ENCODE measurements around the gene INS.

INS gene

GRCh38 chr11:2160736-2161259, at the start of gene INS:
TSS of gene INS (minus strand) at chr11:2161209. CDS start at chr11:2160971, 238 bp downstream.
- H3K36me3 ChIP-seq (ENCODE audit: control insufficient read depth, insufficient read depth, low read length): no peaks in the 10 kb centered on the region
- H3K4me1 ChIP-seq (ENCODE audit: control insufficient read depth, insufficient read depth, low read length): no peaks in the 10 kb centered on the region
- no peak within 1 kb of the TSS for H3K27ac ChIP-seq (ENCODE audit: low read depth, low read length)
- no peaks in the 10 kb centered on the region for H3K9me3 ChIP-seq (ENCODE audit: control insufficient read depth, insufficient read depth, low read depth, low read length)
- no peaks in the 10 kb centered on the region; the same call in 1 of the 2 replicates for H3K27me3 ChIP-seq (ENCODE audit: control insufficient read depth, insufficient read depth, low read length)
- H3K4me3 ChIP-seq (ENCODE audit: low read depth, low read length): no peak within 1 kb of the TSS
- no peak within 1 kb of the TSS for H3K9ac ChIP-seq (ENCODE audit: low read length)

GRCh38 chr11:2210366-2211112, 49.5 kb upstream of the INS start:
- Histone ChIP-seq H3K36me3 (ENCODE audit: control insufficient read depth, insufficient read depth, low read length) (no peaks in the 10 kb centered on the region), H3K4me3 (ENCODE audit: low read depth, low read length) (no peak overlapping the region), H3K4me1 (ENCODE audit: control insufficient read depth, insufficient read depth, low read length) (peaks cover 17% of the 10 kb centered on the region; the same call in 1 of the 2 replicates), H3K9ac (ENCODE audit: low read length) (no peak overlapping the region), H3K27ac (ENCODE audit: low read depth, low read length) (no peak overlapping the region), H3K9me3 (ENCODE audit: control insufficient read depth, insufficient read depth, low read depth, low read length) (no peaks in the 10 kb centered on the region), H3K27me3 (ENCODE audit: control insufficient read depth, insufficient read depth, low read length) (0 out of 2 replicates have a peak, but pooled peaks cover 3% of the 10 kb centered on the region)

GRCh38 chr11:2209900-2210321, 48.9 kb upstream of the INS start:
- Histone ChIP-seq H3K27me3 (ENCODE audit: control insufficient read depth, insufficient read depth, low read length) (0 out of 2 replicates have a peak, but pooled peaks cover 3% of the 10 kb centered on the region), H3K4me1 (ENCODE audit: control insufficient read depth, insufficient read depth, low read length) (peaks cover 17% of the 10 kb centered on the region; the same call in 1 of the 2 replicates), H3K4me3 (ENCODE audit: low read depth, low read length) (no peak overlapping the region), H3K9ac (ENCODE audit: low read length) (no peak overlapping the region), H3K27ac (ENCODE audit: low read depth, low read length) (no peak overlapping the region), H3K36me3 (ENCODE audit: control insufficient read depth, insufficient read depth, low read length) (no peaks in the 10 kb centered on the region), H3K9me3 (ENCODE audit: control insufficient read depth, insufficient read depth, low read depth, low read length) (no peaks in the 10 kb centered on the region)

- H3K4me1 ChIP-seq (ENCODE audit: control insufficient read depth, insufficient read depth, low read length): peaks cover 17% of the 10 kb centered on the region; the same call in 1 of the 2 replicates
- H3K27me3 ChIP-seq (ENCODE audit: control insufficient read depth, insufficient read depth, low read length): 0 out of 2 replicates have a peak, but pooled peaks cover 3% of the 10 kb centered on the region
- no peak overlapping the region for H3K9ac ChIP-seq (ENCODE audit: low read length)
Measured at GRCh38 chr11:2209370-2209801, 48.4 kb upstream of the INS start.

GRCh38 chr11:2208691-2209369, 47.8 kb upstream of the INS start:
- Histone ChIP-seq H3K27me3 (ENCODE audit: control insufficient read depth, insufficient read depth, low read length) (0 out of 2 replicates have a peak, but pooled peaks cover 3% of the 10 kb centered on the region), H3K27ac (ENCODE audit: low read depth, low read length) (no peak overlapping the region)

More at GRCh38 chr11:2209370-2209801, 48.4 kb upstream of the INS start:
- Histone ChIP-seq H3K4me3 (ENCODE audit: low read depth, low read length) (no peak overlapping the region), H3K9me3 (ENCODE audit: control insufficient read depth, insufficient read depth, low read depth, low read length) (no peaks in the 10 kb centered on the region), H3K36me3 (ENCODE audit: control insufficient read depth, insufficient read depth, low read length) (no peaks in the 10 kb centered on the region), H3K27ac (ENCODE audit: low read depth, low read length) (no peak overlapping the region)

GRCh38 chr11:2207773-2208621, 47.0 kb upstream of the INS start:
- Histone ChIP-seq H3K4me3 (ENCODE audit: low read depth, low read length) (no peak overlapping the region), H3K36me3 (ENCODE audit: control insufficient read depth, insufficient read depth, low read length) (no peaks in the 10 kb centered on the region), H3K9me3 (ENCODE audit: control insufficient read depth, insufficient read depth, low read depth, low read length) (no peaks in the 10 kb centered on the region), H3K27me3 (ENCODE audit: control insufficient read depth, insufficient read depth, low read length) (0 out of 2 replicates have a peak, but pooled peaks cover 3% of the 10 kb centered on the region), H3K27ac (ENCODE audit: low read depth, low read length) (no peak overlapping the region), H3K9ac (ENCODE audit: low read length) (no peak overlapping the region), H3K4me1 (ENCODE audit: control insufficient read depth, insufficient read depth, low read length) (peaks cover 6% of the 10 kb centered on the region; the same call in 1 of the 2 replicates)

More at GRCh38 chr11:2208691-2209369, 47.8 kb upstream of the INS start:
- Histone ChIP-seq H3K9me3 (ENCODE audit: control insufficient read depth, insufficient read depth, low read depth, low read length) (no peaks in the 10 kb centered on the region), H3K9ac (ENCODE audit: low read length) (no peak overlapping the region), H3K4me3 (ENCODE audit: low read depth, low read length) (no peak overlapping the region), H3K36me3 (ENCODE audit: control insufficient read depth, insufficient read depth, low read length) (no peaks in the 10 kb centered on the region), H3K4me1 (ENCODE audit: control insufficient read depth, insufficient read depth, low read length) (peaks cover 12% of the 10 kb centered on the region; the same call in 1 of the 2 replicates)

- H3K36me3 ChIP-seq (ENCODE audit: control insufficient read depth, insufficient read depth, low read length): no peaks in the 10 kb centered on the region
- H3K27ac ChIP-seq (ENCODE audit: low read depth, low read length): no peak overlapping the region
- H3K9ac ChIP-seq (ENCODE audit: low read length): no peak overlapping the region
- H3K4me1 ChIP-seq (ENCODE audit: control insufficient read depth, insufficient read depth, low read length): no peaks in the 10 kb centered on the region; the same call in 1 of the 2 replicates
- 0 out of 2 replicates have a peak, but pooled peaks cover 3% of the 10 kb centered on the region for H3K27me3 ChIP-seq (ENCODE audit: control insufficient read depth, insufficient read depth, low read length)
- no peak overlapping the region for H3K4me3 ChIP-seq (ENCODE audit: low read depth, low read length)
- no peaks in the 10 kb centered on the region for H3K9me3 ChIP-seq (ENCODE audit: control insufficient read depth, insufficient read depth, low read depth, low read length)
Measured at GRCh38 chr11:2207212-2207611, 46.2 kb upstream of the INS start.

GRCh38 chr11:2205981-2206690, 45.1 kb upstream of the INS start:
- H3K27me3 ChIP-seq (ENCODE audit: control insufficient read depth, insufficient read depth, low read length): 0 out of 2 replicates have a peak, but pooled peaks cover 3% of the 10 kb centered on the region

GRCh38 chr11:2205214-2205720, 44.3 kb upstream of the INS start:
- H3K27me3 ChIP-seq (ENCODE audit: control insufficient read depth, insufficient read depth, low read length): 0 out of 2 replicates have a peak, but pooled peaks cover 3% of the 10 kb centered on the region

More at GRCh38 chr11:2205981-2206690, 45.1 kb upstream of the INS start:
- Histone ChIP-seq H3K4me1 (ENCODE audit: control insufficient read depth, insufficient read depth, low read length) (no peaks in the 10 kb centered on the region; the same call in 1 of the 2 replicates), H3K9ac (ENCODE audit: low read length) (no peak overlapping the region), H3K4me3 (ENCODE audit: low read depth, low read length) (no peak overlapping the region), H3K27ac (ENCODE audit: low read depth, low read length) (no peak overlapping the region), H3K36me3 (ENCODE audit: control insufficient read depth, insufficient read depth, low read length) (no peaks in the 10 kb centered on the region), H3K9me3 (ENCODE audit: control insufficient read depth, insufficient read depth, low read depth, low read length) (no peaks in the 10 kb centered on the region)

More at GRCh38 chr11:2205214-2205720, 44.3 kb upstream of the INS start:
- Histone ChIP-seq H3K36me3 (ENCODE audit: control insufficient read depth, insufficient read depth, low read length) (no peaks in the 10 kb centered on the region), H3K9me3 (ENCODE audit: control insufficient read depth, insufficient read depth, low read depth, low read length) (no peaks in the 10 kb centered on the region), H3K27ac (ENCODE audit: low read depth, low read length) (no peak overlapping the region), H3K4me1 (ENCODE audit: control insufficient read depth, insufficient read depth, low read length) (no peaks in the 10 kb centered on the region; the same call in 1 of the 2 replicates), H3K9ac (ENCODE audit: low read length) (no peak overlapping the region), H3K4me3 (ENCODE audit: low read depth, low read length) (no peak overlapping the region)
